Gastrocnemius medialis (tissue), 4 donors: ENCODE measurements around the gene NCAPD2. TPM values are rescaled to one million over a fixed set of nuclear protein-coding genes. Genes with fewer than 3 reads are reported as not detected.

Source experiments
- ATAC-seq, 2 donors: fragments of 150-250 bp; one replicate each; pipeline ENCODE4 v1.9.1; 2016
- DNase-seq, 2 donors: peaks; one replicate each; pipeline ENCODE4 v3.0.0-alpha.2; 2019
- H3K27ac ChIP-seq, 4 donors: fragments of 200-600 bp; sonication (generic); 1 replicate in 1 of 4; 2 replicates in 3 of 4; pipeline ENCODE4 v1.5.1; 2016 to 2018; ENCODE audit warnings: mild to moderate bottlenecking in 2 of 4, moderate library complexity in 1 of 4
- H3K27me3 ChIP-seq, 3 donors: fragments of 200-600 bp; sonication (generic) in 2 of 3; 1 replicate in 1 of 3; 2 replicates in 2 of 3; pipeline versions ENCODE4 v1.5.1 to v1.6.0; 2016 to 2019; ENCODE audit warnings: mild to moderate bottlenecking in 1 of 3, moderate library complexity in 1 of 3
- H3K36me3 ChIP-seq, 2 donors: fragments of 200-600 bp; sonication (generic) in 1 of 2; one replicate each; pipeline ENCODE4 v1.5.1; 2017 to 2018
- H3K4me1 ChIP-seq, 2 donors: fragments of 200-600 bp; sonication (generic) in 1 of 2; one replicate each; pipeline ENCODE4 v1.5.1; 2016 to 2017; ENCODE audit warnings: mild to moderate bottlenecking in 2 of 2
- H3K4me3 ChIP-seq, 4 donors: fragments of 200-600 bp; sonication (generic) in 3 of 4; 1 replicate in 1 of 4; 2 replicates in 3 of 4; pipeline ENCODE4 v1.5.1; 2016 to 2019; ENCODE audit warnings: mild to moderate bottlenecking in 2 of 4
- H3K9me3 ChIP-seq, 3 donors: fragments of 200-600 bp; sonication (generic) in 2 of 3; 1 replicate in 1 of 3; 2 replicates in 2 of 3; pipeline ENCODE4 v1.5.1; 2016 to 2019
- POLR2A ChIP-seq, 2 donors: fragments of 450-650 bp; IDR thresholded peaks; one replicate each; pipeline ENCODE4 v1.6.1; 2017; ENCODE audit warnings: antibody characterized with exemption in 2 of 2, mild to moderate bottlenecking in 2 of 2, moderate library complexity in 2 of 2
- in situ Hi-C, 4 donors: fragments of 200-750 bp; cut with MboI; loops; one replicate each; pipeline versions ENCODE4 v1.15.0 to v1.8.0; 2017; ENCODE audit warnings: low sequenced_read_pairs in 4 of 4
- intact Hi-C: fragments of 100-400 bp; cut with DNase I; formaldehyde crosslinking; loops from one replicate; pipeline ENCODE4 v1.15.1; 2023; ENCODE audit warnings: low total_unique reads
- total RNA-seq, 4 donors: library from RNA; depleted of rRNA; stranded (reverse); fragments of >200 nt; gene quantifications; one replicate each; pipeline versions ENCODE4 v1.1.0 to v1.2.3, GENCODE V29; 2016
- TF ChIP-seq, protein P1 (sequence below), 5 experiments: fragments of 450-650 bp in 3 of 5; fragments of 200-600 bp in 2 of 5; sonication (generic) in 2 of 5; IDR thresholded peaks in 4 of 5; conservative IDR thresholded peaks in 1 of 5; 1 replicate in 4 of 5; 2 replicates in 1 of 5; pipeline ENCODE4 v1.5.1; 2016 to 2019; ENCODE audit warnings: antibody characterized with exemption in 5 of 5, mild to moderate bottlenecking in 3 of 5, moderate library complexity in 3 of 5

Gene NCAPD2
- total RNA-seq, 4 donors from 2014 or later = 12.3 to 250 (median 13.3) TPM

DNA sequence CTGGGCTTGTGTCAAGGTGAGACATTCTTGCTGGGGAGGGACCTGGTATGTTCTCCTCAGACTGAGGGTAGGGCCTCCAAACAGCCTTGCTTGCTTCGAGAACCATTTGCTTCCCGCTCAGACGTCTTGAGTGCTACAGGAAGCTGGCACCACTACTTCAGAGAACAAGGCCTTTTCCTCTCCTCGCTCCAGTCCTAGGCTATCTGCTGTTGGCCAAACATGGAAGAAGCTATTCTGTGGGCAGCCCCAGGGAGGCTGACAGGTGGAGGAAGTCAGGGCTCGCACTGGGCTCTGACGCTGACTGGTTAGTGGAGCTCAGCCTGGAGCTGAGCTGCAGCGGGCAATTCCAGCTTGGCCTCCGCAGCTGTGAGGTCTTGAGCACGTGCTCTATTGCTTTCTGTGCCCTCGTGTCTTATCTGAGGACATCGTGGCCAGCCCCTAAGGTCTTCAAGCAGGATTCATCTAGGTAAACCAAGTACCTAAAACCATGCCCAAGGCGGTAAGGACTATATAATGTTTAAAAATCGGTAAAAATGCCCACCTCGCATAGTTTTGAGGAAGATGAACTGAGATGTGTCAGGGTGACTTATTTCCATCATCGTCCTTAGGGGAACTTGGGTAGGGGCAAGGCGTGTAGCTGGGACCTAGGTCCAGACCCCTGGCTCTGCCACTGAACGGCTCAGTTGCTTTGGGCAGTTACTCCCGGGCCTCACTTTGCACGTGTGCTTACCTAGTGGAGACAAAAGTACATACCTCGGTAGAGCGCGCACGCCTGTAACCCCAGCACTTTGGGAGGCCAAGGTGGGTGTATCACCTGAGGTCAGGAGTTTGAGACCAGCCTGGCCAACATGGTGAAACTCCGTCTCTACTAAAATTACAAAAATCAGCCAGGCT is 44.8 kb downstream of the NCAPD2 start:
- peaks cover 0 to 27% of the 10 kb centered on the region in 2 donors for H3K36me3 ChIP-seq
- H3K4me3 ChIP-seq = no peak overlapping the region
- TF ChIP-seq POLR2A (IDR thresholded peaks at IDR 0.05) = peak in 1 of 2 donors; percentile 21
- TF ChIP-seq, protein P1, sequence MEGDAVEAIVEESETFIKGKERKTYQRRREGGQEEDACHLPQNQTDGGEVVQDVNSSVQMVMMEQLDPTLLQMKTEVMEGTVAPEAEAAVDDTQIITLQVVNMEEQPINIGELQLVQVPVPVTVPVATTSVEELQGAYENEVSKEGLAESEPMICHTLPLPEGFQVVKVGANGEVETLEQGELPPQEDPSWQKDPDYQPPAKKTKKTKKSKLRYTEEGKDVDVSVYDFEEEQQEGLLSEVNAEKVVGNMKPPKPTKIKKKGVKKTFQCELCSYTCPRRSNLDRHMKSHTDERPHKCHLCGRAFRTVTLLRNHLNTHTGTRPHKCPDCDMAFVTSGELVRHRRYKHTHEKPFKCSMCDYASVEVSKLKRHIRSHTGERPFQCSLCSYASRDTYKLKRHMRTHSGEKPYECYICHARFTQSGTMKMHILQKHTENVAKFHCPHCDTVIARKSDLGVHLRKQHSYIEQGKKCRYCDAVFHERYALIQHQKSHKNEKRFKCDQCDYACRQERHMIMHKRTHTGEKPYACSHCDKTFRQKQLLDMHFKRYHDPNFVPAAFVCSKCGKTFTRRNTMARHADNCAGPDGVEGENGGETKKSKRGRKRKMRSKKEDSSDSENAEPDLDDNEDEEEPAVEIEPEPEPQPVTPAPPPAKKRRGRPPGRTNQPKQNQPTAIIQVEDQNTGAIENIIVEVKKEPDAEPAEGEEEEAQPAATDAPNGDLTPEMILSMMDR (IDR thresholded peaks at IDR 0.05 in 4 of 5, conservative IDR thresholded peaks at IDR 0.05 in 1 of 5) = no peak
- intact Hi-C loops = loop anchor here (1.0 to 5.0 kb wide), 2 partner anchors 115 to 201 kb away; no protein-coding TSS in a partner anchor
- ATAC-seq (no peak), DNase-seq (peak in 1 of 2 donors; percentile 64)
- H3K9me3 ChIP-seq = no peaks in the 10 kb centered on the region
- in situ Hi-C loops = loop anchor here in 1 of 4 donors (25.0 kb wide), 1 partner anchor 126 kb away; no protein-coding TSS in a partner anchor
- no peaks in the 10 kb centered on the region for H3K27me3 ChIP-seq
- H3K4me1 ChIP-seq = peaks cover 34 to 50% of the 10 kb centered on the region in 2 donors
- H3K27ac ChIP-seq = peak overlapping the region; percentile 91 to 97 (median 96)

DNA sequence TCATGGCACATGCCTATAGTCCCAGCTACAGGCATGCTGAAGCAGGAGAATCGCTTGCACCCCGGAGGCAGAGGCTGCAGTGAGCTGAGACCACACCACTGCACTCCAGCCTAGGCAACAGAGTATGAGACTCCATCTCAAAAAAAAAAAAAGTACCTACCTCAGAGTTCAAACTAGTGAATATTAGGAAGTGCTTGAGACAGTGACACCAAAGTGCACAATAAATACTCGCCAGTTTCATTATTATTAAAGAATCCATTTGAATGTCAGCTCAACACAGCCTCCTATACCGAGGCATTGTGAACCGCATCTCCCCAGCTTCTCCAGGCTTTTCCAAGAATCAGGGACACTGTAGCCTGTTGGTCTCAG is 45.4 kb downstream of the NCAPD2 start:
- Histone ChIP-seq H3K27me3 (no peaks in the 10 kb centered on the region), H3K36me3 (peaks cover 0 to 27% of the 10 kb centered on the region in 2 donors), H3K27ac (peak overlapping the region; percentile 91 to 97 (median 96)), H3K4me1 (peaks cover 34 to 48% of the 10 kb centered on the region in 2 donors), H3K9me3 (no peaks in the 10 kb centered on the region), H3K4me3 (no peak overlapping the region)
- DNase-seq (no peak), ATAC-seq (no peak)
- in situ Hi-C loops = loop anchor here in 1 of 4 donors (25.0 kb wide), 1 partner anchor 127 kb away; no protein-coding TSS in a partner anchor
- intact Hi-C loops = loop anchor here (5.0 kb wide), 1 partner anchor 202 kb away; no protein-coding TSS in a partner anchor
- no peak for TF ChIP-seq POLR2A (IDR thresholded peaks at IDR 0.05)
- TF ChIP-seq, protein P1 (IDR thresholded peaks at IDR 0.05 in 4 of 5, conservative IDR thresholded peaks at IDR 0.05 in 1 of 5) = no peak

DNA sequence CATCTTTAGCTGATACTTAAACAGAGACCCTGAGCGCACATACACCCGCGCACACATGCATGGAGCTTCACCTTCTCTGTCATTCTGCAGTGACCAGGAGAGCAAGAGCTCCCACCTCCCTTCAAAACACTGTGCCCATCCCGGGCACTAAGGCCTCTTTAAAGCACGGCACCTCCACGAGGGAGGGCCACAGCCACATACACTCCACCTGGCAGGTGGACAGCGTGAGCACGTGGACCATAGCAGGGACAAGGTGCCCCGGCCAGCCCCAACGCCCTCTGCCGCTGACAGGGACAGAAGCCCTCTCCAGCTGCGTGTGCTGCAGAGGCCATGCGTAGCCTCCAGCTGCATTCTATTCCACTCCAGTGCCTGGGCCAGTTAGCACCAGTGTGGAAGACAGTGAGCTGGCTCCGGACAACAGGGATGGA is 45.8 kb downstream of the NCAPD2 start:
- peaks cover 34 to 48% of the 10 kb centered on the region in 2 donors for H3K4me1 ChIP-seq
- in situ Hi-C loops = loop anchor here in 3 of 4 donors (5.0 to 25.0 kb wide), 3 partner anchors 115 to 202 kb away; no protein-coding TSS in a partner anchor
- peak in 1 of 2 donors; percentile 50 for DNase-seq

DNA sequence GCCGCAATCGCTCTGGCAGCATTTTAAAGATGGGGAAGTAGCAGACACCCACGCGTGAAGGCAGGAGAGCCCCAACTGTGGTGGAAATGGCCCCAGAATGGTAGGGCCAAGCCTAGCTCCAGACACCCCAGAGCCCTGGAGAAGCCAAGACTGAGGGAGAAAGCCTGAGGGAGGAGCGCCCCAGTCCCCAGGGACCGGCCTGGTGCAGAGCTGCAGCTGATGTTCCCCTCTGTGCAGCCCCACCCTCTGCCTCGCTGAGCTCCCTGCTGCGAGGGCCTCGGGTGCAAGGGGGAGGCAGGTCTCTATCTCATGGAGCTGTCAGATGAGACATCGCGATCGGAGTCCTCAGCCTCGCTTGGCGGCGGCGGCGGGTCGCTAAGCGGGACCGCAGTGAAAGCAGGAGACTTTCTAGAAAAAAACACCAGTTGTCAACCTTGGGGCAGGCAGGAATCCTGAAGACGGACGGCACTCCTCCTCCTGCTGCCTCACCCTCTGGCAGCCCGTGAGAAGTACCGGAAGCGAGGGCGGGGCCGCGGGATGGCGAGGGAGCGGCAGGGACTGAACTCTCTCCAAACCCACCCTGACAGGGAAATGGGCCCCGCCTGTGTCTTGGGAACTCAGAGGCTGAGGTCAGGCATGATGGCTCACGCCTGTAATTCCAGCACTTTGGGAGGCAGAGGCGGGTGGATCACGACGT is 46.4 kb downstream of the NCAPD2 start:
- TF ChIP-seq, protein P1 (IDR thresholded peaks at IDR 0.05 in 4 of 5, conservative IDR thresholded peaks at IDR 0.05 in 1 of 5) = no peak
- no peak for TF ChIP-seq POLR2A (IDR thresholded peaks at IDR 0.05)
- DNase-seq (peak; percentile 78 to 89), ATAC-seq (peak; percentile 54 to 76)
- in situ Hi-C loops (loop anchor here in 3 of 4 donors (5.0 to 25.0 kb wide), 3 partner anchors 116 to 203 kb away; no protein-coding TSS in a partner anchor), intact Hi-C loops (no loop called here)
- Histone ChIP-seq H3K27me3 (no peaks in the 10 kb centered on the region), H3K4me1 (peaks cover 34 to 47% of the 10 kb centered on the region in 2 donors), H3K4me3 (peak overlapping the region in 2 of 4 donors; percentile 10 to 17), H3K27ac (peak overlapping the region; percentile 91 to 97 (median 96)), H3K9me3 (no peaks in the 10 kb centered on the region), H3K36me3 (peaks cover 0 to 27% of the 10 kb centered on the region in 2 donors)

More for the DNA sequence above, 45.8 kb downstream of the NCAPD2 start:
- intact Hi-C loops = loop anchor here (5.0 kb wide), 1 partner anchor 202 kb away; no protein-coding TSS in a partner anchor
- Histone ChIP-seq H3K4me3 (no peak overlapping the region), H3K36me3 (peaks cover 0 to 27% of the 10 kb centered on the region in 2 donors), H3K27ac (peak overlapping the region; percentile 91 to 97 (median 96)), H3K9me3 (no peaks in the 10 kb centered on the region), H3K27me3 (no peaks in the 10 kb centered on the region)
- ATAC-seq = no peak
- TF ChIP-seq, protein P1 (IDR thresholded peaks at IDR 0.05 in 4 of 5, conservative IDR thresholded peaks at IDR 0.05 in 1 of 5) = no peak
- TF ChIP-seq POLR2A (IDR thresholded peaks at IDR 0.05) = no peak
